GM18526 (cell line): ENCODE data around the gene VSIR.

Experiments used
- POLR2A ChIP-seq: IDR thresholded peaks from 3 replicates; pipeline ENCODE4 v1.6.1; 2011; ENCODE audit not compliant: insufficient read length; ENCODE audit errors: extremely low read depth

VSIR gene

GRCh38 chr10:71742301-71743088 is 30.8 kb downstream of the VSIR start:
- TF ChIP-seq POLR2A = no peak

- no peak for TF ChIP-seq POLR2A
Observed at GRCh38 chr10:71741671-71742070, 31.6 kb downstream of the VSIR start.

DNA sequence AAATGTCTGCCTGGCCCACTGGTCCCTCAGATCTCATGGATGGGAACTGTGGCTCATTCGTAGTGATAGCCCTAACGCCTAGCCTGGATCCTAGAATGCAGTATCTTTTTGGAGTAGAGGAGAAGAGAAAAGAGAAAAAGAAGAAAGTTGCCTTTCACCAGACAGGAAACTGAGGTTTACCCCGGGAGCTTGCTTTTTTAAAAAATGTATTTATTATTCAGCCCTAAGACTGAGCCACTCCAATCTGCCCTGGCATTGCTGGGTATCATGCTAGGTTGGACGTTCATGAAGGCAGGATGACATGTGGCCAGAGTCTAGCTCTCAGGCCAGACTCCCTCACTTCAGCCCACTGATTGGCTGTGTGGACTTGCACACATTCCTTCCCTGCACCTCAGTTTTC is 32.3 kb downstream of the VSIR start:
- no peak for TF ChIP-seq POLR2A

DNA sequence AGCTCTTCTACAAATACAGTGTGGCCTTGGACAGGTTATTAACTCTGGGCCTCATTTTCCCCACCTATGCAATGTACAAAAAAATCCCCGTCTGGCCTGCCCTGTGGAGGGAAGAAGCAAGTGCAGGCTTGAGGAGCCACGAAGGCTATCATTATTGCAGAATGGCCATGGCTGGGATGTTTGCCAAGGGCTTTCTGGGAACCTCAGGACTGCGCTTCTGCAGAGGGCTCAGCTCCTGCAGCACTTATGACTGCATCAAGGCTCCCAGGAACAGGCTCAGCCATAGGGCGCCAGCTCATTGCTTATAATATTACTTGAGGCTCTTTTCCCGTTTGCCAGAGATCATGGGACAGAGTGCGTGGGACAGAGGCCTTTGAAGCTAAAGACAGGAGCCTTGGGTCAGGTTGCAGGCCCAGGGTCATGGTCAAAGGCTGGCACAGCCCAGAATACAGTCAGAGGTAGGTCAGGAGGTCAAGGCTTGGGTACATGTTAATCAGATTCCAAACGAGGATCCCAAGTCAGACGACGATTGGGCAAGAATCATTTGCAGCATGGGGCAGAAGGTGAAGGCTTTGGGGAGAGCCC is 33.2 kb downstream of the VSIR start:
- TF ChIP-seq POLR2A = no peak

GRCh38 chr10:71739358-71739900 is 33.9 kb downstream of the VSIR start:
- TF ChIP-seq POLR2A = no peak

DNA sequence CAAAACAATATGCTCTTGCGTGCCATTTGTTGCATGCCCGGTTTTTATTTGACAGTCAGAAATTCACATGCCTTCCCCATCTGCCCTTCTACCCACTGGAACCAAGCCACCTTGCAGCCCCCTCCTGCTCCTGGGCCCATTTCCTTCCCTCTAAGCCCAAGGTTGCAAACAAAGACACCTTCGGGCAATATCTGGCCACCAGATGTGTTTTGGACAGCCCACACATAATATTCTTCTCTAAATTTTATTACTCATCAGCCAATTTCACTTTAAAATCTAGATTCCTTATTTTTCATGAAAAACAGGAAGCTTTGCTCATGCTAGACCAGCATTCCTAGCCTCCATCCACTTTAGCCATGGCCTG is 35.5 kb downstream of the VSIR start:
- no peak for TF ChIP-seq POLR2A

GRCh38 chr10:71737001-71737833 is 36.1 kb downstream of the VSIR start:
- no peak for TF ChIP-seq POLR2A

- no peak for TF ChIP-seq POLR2A
Observed at GRCh38 chr10:71736570-71736952, 36.8 kb downstream of the VSIR start.

- peak; percentile 18 for TF ChIP-seq POLR2A
Observed at GRCh38 chr10:71735709-71736569, 37.4 kb downstream of the VSIR start.

- no peak for TF ChIP-seq POLR2A
Observed at GRCh38 chr10:71734797-71735196, 38.5 kb downstream of the VSIR start.

GRCh38 chr10:71731791-71732190 is 41.5 kb downstream of the VSIR start:
- TF ChIP-seq POLR2A = no peak

DNA sequence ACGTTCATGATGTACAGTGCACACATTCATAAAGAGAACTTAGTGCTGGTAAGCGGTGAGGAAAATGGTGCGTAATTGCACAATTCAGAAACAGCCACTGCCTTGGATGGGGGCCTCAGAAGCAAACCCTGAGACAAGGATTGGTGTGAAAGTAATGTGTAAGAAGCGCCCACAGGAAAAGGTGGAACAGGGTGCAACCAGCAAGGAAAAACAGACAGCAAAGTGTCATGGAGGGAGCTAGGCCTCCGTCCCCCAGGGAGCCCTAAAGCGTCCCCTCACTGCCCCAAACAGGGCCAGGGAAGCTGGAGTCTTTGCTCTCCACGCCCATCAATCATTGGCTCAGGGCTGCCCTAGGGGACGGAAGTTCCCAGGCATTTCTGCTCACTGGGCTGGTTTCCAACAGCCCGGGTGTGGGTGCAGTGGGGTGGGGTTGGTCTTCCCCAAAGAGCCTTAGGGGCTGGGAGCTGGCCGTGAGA is 44.1 kb downstream of the VSIR start:
- TF ChIP-seq POLR2A = no peak

- peak; percentile 48 for TF ChIP-seq POLR2A
Observed at GRCh38 chr10:71727738-71728737, 45.3 kb downstream of the VSIR start.

GRCh38 chr10:71727105-71727737 is 46.1 kb downstream of the VSIR start:
- TF ChIP-seq POLR2A = no peak
